Natural killer cell treated with Interleukin-12 subunit alpha and Interleukin-12 subunit beta and Interleukin-15 and Interleukin-18, amount 100 ng/mL, for 72 hours (primary cell): ENCODE data around the gene LRRC4. TPM values are rescaled to one million over a fixed set of nuclear protein-coding genes. Genes with fewer than 3 reads are reported as not detected.

Experiments
- ATAC-seq, 2 donors: fragments of 150-1000 bp; cut with Tn5 transposase in 1 of 2; sonication (Bioruptor Pico), chemical (Tn5 transposase) in 1 of 2; 2 replicates each; pipeline ENCODE4 v1.10.0; 2021
- DNase-seq: peaks from one replicate; pipeline ENCODE4 v3.0.0; 2022; ENCODE audit warnings: low spot score
- H3K27ac Mint-ChIP-seq, 2 donors: 1 replicate in 1 of 2; 2 replicates in 1 of 2; pipeline ENCODE4 v1.8.0; 2022; ENCODE audit warnings: mixed read lengths in 2 of 2, mild to moderate bottlenecking in 1 of 2, moderate library complexity in 1 of 2
- H3K27me3 Mint-ChIP-seq, 2 donors: 1 replicate in 1 of 2; 2 replicates in 1 of 2; pipeline ENCODE4 v1.8.0; 2022; ENCODE audit warnings: mixed read lengths in 2 of 2
- H3K36me3 Mint-ChIP-seq: one replicate; pipeline ENCODE4 v1.8.0; 2022; ENCODE audit warnings: mixed read lengths
- H3K4me1 Mint-ChIP-seq, 2 donors: 1 replicate in 1 of 2; 2 replicates in 1 of 2; pipeline ENCODE4 v1.8.0; 2022; ENCODE audit warnings: low read depth in 2 of 2, mixed read lengths in 2 of 2, mild to moderate bottlenecking in 1 of 2
- H3K4me3 Mint-ChIP-seq: one replicate; pipeline ENCODE4 v1.8.0; 2022; ENCODE audit warnings: mixed read lengths
- H3K9me3 Mint-ChIP-seq: 2 replicates; pipeline ENCODE4 v1.8.0; 2022; ENCODE audit warnings: mixed read lengths
- total RNA-seq, 2 donors: library from RNA; stranded (reverse); gene quantifications; one replicate each; pipeline ENCODE4 v1.2.3, GENCODE V29; 2022

Gene LRRC4
- total RNA-seq, 2 donors from 2014 or later, result 0.07 TPM; not detected in 1

- Mint-ChIP-seq H3K36me3 (no peaks in the 10 kb centered on the region), H3K4me3 (no peak overlapping the region)
- peak; percentile 7 to 40 for ATAC-seq
Observed at GRCh38 chr7:128032605-128033235, 1.5 kb upstream of the LRRC4 start.

GRCh38 chr7:128031901-128032604, 816 bp upstream of the LRRC4 start:
- Mint-ChIP-seq H3K27ac (no peak overlapping the region), H3K4me1 (peaks cover 12 to 19% of the 10 kb centered on the region in 2 donors), H3K36me3 (no peaks in the 10 kb centered on the region), H3K27me3 (no peaks in the 10 kb centered on the region), H3K9me3 (no peaks in the 10 kb centered on the region), H3K4me3 (peak overlapping the region; percentile 93)
- DNase-seq (peak; percentile 71), ATAC-seq (peak; percentile 88 to 94)

More at GRCh38 chr7:128032605-128033235, 1.5 kb upstream of the LRRC4 start:
- H3K27ac Mint-ChIP-seq, result no peak overlapping the region
- no peak for DNase-seq
- H3K4me1 Mint-ChIP-seq, result peaks cover 12 to 25% of the 10 kb centered on the region in 2 donors
- H3K27me3 Mint-ChIP-seq, result no peaks in the 10 kb centered on the region
- no peaks in the 10 kb centered on the region for H3K9me3 Mint-ChIP-seq

- Mint-ChIP-seq H3K36me3 (no peaks in the 10 kb centered on the region), H3K4me3 (peak overlapping the region; percentile 68), H3K9me3 (no peaks in the 10 kb centered on the region), H3K4me1 (peaks cover 8 to 21% of the 10 kb centered on the region in 2 donors), H3K27ac (no peak overlapping the region), H3K27me3 (no peaks in the 10 kb centered on the region)
- DNase-seq (no peak), ATAC-seq (no peak)
Observed at GRCh38 chr7:128030263-128030653, 979 bp downstream of the LRRC4 start.

- no peaks in the 10 kb centered on the region for H3K9me3 Mint-ChIP-seq
- no peaks in the 10 kb centered on the region for H3K36me3 Mint-ChIP-seq
- H3K4me3 Mint-ChIP-seq, result peak overlapping the region; percentile 47
- ATAC-seq, result no peak
- DNase-seq, result no peak
- no peaks in the 10 kb centered on the region for H3K27me3 Mint-ChIP-seq
- H3K4me1 Mint-ChIP-seq, result peaks cover 8 to 21% of the 10 kb centered on the region in 2 donors
- no peak overlapping the region for H3K27ac Mint-ChIP-seq
Observed at GRCh38 chr7:128029405-128029995, 1.7 kb downstream of the LRRC4 start.

- Mint-ChIP-seq H3K4me3 (no peak overlapping the region), H3K4me1 (peaks cover 14 to 25% of the 10 kb centered on the region in 2 donors), H3K36me3 (no peaks in the 10 kb centered on the region), H3K27me3 (no peaks in the 10 kb centered on the region), H3K9me3 (no peaks in the 10 kb centered on the region), H3K27ac (no peak overlapping the region)
- DNase-seq, result no peak
- no peak for ATAC-seq
Observed at GRCh38 chr7:128027485-128027980, 3.7 kb downstream of the LRRC4 start.

- Mint-ChIP-seq H3K36me3 (no peaks in the 10 kb centered on the region), H3K4me1 (peaks cover 14 to 22% of the 10 kb centered on the region in 2 donors), H3K4me3 (no peak overlapping the region), H3K27ac (no peak overlapping the region), H3K27me3 (no peaks in the 10 kb centered on the region), H3K9me3 (no peaks in the 10 kb centered on the region)
- ATAC-seq, result no peak
- DNase-seq, result no peak
Observed at GRCh38 chr7:128026551-128026950, 4.7 kb downstream of the LRRC4 start.

GRCh38 chr7:128025819-128026218, 5.4 kb downstream of the LRRC4 start:
- H3K27ac Mint-ChIP-seq, result no peak overlapping the region
- no peak overlapping the region for H3K4me3 Mint-ChIP-seq
- DNase-seq (no peak), ATAC-seq (no peak)
- H3K9me3 Mint-ChIP-seq, result no peaks in the 10 kb centered on the region
- H3K36me3 Mint-ChIP-seq, result peaks cover 4% of the 10 kb centered on the region
- H3K4me1 Mint-ChIP-seq, result peaks cover 14 to 22% of the 10 kb centered on the region in 2 donors
- no peaks in the 10 kb centered on the region for H3K27me3 Mint-ChIP-seq

GRCh38 chr7:128025380-128025779, 5.9 kb downstream of the LRRC4 start:
- Mint-ChIP-seq H3K4me1 (peaks cover 14 to 22% of the 10 kb centered on the region in 2 donors), H3K4me3 (no peak overlapping the region), H3K9me3 (no peaks in the 10 kb centered on the region), H3K27ac (no peak overlapping the region), H3K27me3 (no peaks in the 10 kb centered on the region), H3K36me3 (peaks cover 6% of the 10 kb centered on the region)
- ATAC-seq (no peak), DNase-seq (no peak)

- ATAC-seq, result no peak
- no peaks in the 10 kb centered on the region for H3K9me3 Mint-ChIP-seq
- no peaks in the 10 kb centered on the region for H3K27me3 Mint-ChIP-seq
- H3K27ac Mint-ChIP-seq, result no peak overlapping the region
- H3K4me3 Mint-ChIP-seq, result no peak overlapping the region
- DNase-seq, result no peak
- peaks cover 9 to 18% of the 10 kb centered on the region in 2 donors for H3K4me1 Mint-ChIP-seq
- peaks cover 6% of the 10 kb centered on the region for H3K36me3 Mint-ChIP-seq
Observed at GRCh38 chr7:128024151-128024550, 7.1 kb downstream of the LRRC4 start.

- DNase-seq (no peak), ATAC-seq (no peak)
- H3K4me1 Mint-ChIP-seq, result peaks cover 6 to 14% of the 10 kb centered on the region in 2 donors
- H3K27me3 Mint-ChIP-seq, result no peaks in the 10 kb centered on the region
- no peak overlapping the region for H3K27ac Mint-ChIP-seq
- H3K4me3 Mint-ChIP-seq, result no peak overlapping the region
- H3K9me3 Mint-ChIP-seq, result no peaks in the 10 kb centered on the region
- peaks cover 6% of the 10 kb centered on the region for H3K36me3 Mint-ChIP-seq
Observed at GRCh38 chr7:128022631-128023532, 8.4 kb downstream of the LRRC4 start.

GRCh38 chr7:128021366-128021765, 9.9 kb downstream of the LRRC4 start:
- H3K27me3 Mint-ChIP-seq, result no peaks in the 10 kb centered on the region
- ATAC-seq (no peak), DNase-seq (no peak)
- no peaks in the 10 kb centered on the region for H3K9me3 Mint-ChIP-seq
- no peak overlapping the region for H3K4me3 Mint-ChIP-seq
- no peak overlapping the region for H3K27ac Mint-ChIP-seq
- H3K4me1 Mint-ChIP-seq, result peaks cover 6 to 16% of the 10 kb centered on the region in 2 donors
- peaks cover 6% of the 10 kb centered on the region for H3K36me3 Mint-ChIP-seq

- DNase-seq (no peak), ATAC-seq (no peak)
- no peaks in the 10 kb centered on the region for H3K9me3 Mint-ChIP-seq
Observed at GRCh38 chr7:128020159-128020558, 11.1 kb downstream of the LRRC4 start.

GRCh38 chr7:128019288-128019687, 11.9 kb downstream of the LRRC4 start:
- peaks cover 6 to 12% of the 10 kb centered on the region in 2 donors for H3K4me1 Mint-ChIP-seq
- H3K27me3 Mint-ChIP-seq, result no peaks in the 10 kb centered on the region
- no peak overlapping the region for H3K4me3 Mint-ChIP-seq
- ATAC-seq (no peak), DNase-seq (no peak)
- no peaks in the 10 kb centered on the region for H3K9me3 Mint-ChIP-seq
- peaks cover 6% of the 10 kb centered on the region for H3K36me3 Mint-ChIP-seq
- H3K27ac Mint-ChIP-seq, result no peak overlapping the region

More at GRCh38 chr7:128020159-128020558, 11.1 kb downstream of the LRRC4 start:
- Mint-ChIP-seq H3K27ac (no peak overlapping the region), H3K4me1 (peaks cover 6 to 12% of the 10 kb centered on the region in 2 donors), H3K4me3 (no peak overlapping the region), H3K36me3 (peaks cover 6% of the 10 kb centered on the region), H3K27me3 (no peaks in the 10 kb centered on the region)
